DOHH2 (cell line): Measurements from ENCODE around the gene NCOA5.

Experiments
- EZH2phosphoT487 ChIP-seq: fragments of 200-600 bp; sonication (generic); IDR thresholded peaks from 2 replicates; pipeline ENCODE4 v1.6.1; 2017; ENCODE audit warnings: borderline replicate concordance, mild to moderate bottlenecking, antibody characterized with exemption, low read length, moderate library complexity, mixed read lengths
- TF ChIP-seq, protein P1 (sequence below): fragments of 200-600 bp; sonication (generic); IDR thresholded peaks from one replicate; pipeline ENCODE4 v1.5.1; 2014; ENCODE audit warnings: antibody characterized with exemption, mild to moderate bottlenecking, low read depth, low read length; ENCODE audit not compliant: poor library complexity, severe bottlenecking

DNA sequence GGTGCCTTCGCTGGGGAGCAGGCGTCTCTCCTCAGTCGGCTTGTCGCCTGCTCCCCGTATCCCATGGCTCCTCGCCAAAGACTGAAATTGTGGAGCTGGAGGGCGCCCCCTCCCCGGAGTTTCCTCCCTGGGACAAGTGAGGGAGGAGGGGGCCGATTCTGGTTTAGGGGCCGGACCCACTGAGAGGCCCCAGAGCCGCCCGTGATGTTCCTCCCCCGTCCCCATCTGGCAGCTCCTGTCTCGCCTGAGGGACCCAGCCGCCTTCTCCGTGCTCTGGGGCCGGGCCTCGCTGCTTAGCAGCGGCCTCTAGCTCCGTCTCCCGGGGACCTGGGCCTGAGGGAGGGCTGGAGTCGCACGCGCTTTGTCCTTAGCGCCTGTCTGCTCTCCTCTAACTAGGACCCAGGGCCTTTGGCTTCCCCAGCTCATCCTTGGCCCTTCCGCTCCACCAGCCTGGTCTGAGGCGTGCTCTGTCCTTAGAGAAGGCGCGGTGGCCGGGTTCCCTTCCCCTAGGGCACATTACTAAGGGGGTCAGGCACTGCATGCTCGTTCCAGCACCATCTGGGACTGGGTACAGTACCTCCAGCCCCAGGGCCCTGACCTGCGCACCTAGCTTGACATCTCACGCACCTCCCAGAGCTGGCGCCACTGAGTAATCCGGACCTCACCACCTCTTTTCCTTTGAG is 31.0 kb downstream of the NCOA5 start:
- TF ChIP-seq, protein P1, sequence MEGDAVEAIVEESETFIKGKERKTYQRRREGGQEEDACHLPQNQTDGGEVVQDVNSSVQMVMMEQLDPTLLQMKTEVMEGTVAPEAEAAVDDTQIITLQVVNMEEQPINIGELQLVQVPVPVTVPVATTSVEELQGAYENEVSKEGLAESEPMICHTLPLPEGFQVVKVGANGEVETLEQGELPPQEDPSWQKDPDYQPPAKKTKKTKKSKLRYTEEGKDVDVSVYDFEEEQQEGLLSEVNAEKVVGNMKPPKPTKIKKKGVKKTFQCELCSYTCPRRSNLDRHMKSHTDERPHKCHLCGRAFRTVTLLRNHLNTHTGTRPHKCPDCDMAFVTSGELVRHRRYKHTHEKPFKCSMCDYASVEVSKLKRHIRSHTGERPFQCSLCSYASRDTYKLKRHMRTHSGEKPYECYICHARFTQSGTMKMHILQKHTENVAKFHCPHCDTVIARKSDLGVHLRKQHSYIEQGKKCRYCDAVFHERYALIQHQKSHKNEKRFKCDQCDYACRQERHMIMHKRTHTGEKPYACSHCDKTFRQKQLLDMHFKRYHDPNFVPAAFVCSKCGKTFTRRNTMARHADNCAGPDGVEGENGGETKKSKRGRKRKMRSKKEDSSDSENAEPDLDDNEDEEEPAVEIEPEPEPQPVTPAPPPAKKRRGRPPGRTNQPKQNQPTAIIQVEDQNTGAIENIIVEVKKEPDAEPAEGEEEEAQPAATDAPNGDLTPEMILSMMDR = no peak
- no peak for TF ChIP-seq EZH2phosphoT487
